ENCODE measurements around the gene OVOL2.

DNA sequence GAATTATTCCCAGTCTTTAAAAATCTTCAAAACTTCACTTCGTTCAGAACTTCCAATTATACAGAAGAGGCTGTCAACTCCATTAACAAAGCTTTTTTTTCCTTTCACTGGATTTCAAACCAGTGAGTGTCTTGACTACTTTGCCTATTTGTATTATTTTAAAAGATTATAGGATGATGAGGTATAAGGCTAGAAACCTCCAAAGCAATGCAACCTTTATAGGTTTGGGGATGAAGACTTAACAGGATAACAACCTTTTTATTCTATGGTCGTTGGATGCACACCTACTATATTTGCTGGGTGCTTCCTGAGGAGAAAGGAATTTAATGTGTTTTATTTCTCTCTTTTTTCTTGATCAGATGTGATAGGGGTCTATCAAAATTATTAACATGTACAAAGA, 1.9 kb upstream of the OVOL2 start:
- TF ChIP-seq, protein P1, sequence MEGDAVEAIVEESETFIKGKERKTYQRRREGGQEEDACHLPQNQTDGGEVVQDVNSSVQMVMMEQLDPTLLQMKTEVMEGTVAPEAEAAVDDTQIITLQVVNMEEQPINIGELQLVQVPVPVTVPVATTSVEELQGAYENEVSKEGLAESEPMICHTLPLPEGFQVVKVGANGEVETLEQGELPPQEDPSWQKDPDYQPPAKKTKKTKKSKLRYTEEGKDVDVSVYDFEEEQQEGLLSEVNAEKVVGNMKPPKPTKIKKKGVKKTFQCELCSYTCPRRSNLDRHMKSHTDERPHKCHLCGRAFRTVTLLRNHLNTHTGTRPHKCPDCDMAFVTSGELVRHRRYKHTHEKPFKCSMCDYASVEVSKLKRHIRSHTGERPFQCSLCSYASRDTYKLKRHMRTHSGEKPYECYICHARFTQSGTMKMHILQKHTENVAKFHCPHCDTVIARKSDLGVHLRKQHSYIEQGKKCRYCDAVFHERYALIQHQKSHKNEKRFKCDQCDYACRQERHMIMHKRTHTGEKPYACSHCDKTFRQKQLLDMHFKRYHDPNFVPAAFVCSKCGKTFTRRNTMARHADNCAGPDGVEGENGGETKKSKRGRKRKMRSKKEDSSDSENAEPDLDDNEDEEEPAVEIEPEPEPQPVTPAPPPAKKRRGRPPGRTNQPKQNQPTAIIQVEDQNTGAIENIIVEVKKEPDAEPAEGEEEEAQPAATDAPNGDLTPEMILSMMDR (IDR thresholded peaks at IDR 0.05 in 4 of 5, conservative IDR thresholded peaks at IDR 0.05 in 1 of 5), result no peak
- TF ChIP-seq POLR2A (IDR thresholded peaks at IDR 0.05), result no peak

All from gastrocnemius medialis (tissue), 4 donors.